ENCODE data around the gene TOMM6.

Gene TOMM6

DNA sequence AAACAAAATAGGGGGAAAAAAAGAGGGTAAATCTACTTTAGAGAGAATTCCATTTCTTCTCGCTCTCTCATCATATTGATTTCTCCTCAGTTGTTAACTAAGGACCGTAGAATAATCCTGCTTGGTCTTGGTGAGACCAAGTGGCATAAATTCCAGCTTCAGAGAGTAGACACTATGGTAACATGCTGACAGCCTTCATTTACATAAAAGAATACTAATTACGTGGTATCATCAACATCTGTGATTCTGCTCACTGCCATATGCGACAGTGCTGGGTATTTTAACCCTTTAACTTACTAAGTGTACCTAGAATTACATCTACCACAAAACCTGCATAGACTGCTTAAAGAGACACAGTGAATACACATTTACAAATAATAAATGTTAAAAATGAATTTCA lies 27.1 kb downstream of the TOMM6 start:
- no peaks in the 10 kb centered on the region for H3K4me1 ChIP-seq (ENCODE audit: control insufficient read depth, insufficient read depth, low read length)
- H3K9ac ChIP-seq (ENCODE audit: low read length) = no peak overlapping the region
- no peak overlapping the region for H3K4me3 ChIP-seq (ENCODE audit: low read length)
- no peaks in the 10 kb centered on the region for H3K27me3 ChIP-seq (replicated peaks; ENCODE audit: control insufficient read depth, insufficient read depth, low read length)
- H3K9me3 ChIP-seq (ENCODE audit: control insufficient read depth, low read length) = no peaks in the 10 kb centered on the region
- H3K36me3 ChIP-seq (ENCODE audit: control insufficient read depth, insufficient read depth, low read length, severe bottlenecking) = no peaks in the 10 kb centered on the region
- DNase-seq (ENCODE audit: low read depth) = no peak

DNA sequence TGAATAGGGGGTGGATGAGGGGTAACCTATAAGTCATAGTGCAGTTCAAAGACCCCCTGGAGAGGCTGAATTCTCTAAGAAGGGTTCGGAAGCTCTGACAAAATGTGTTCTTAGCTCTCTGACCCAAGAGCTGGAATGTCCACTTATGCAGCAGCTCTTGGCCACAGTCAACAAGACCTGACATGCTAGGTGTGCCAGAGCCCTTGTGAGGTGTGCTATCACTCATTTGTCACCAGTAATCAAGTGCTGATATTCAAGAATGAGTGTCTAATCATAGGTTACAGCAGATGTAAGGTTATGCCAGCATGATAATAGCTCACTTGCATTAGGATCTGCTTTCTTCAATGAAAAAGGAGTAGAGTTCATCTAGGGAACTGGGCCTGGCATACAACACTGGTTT lies 28.1 kb downstream of the TOMM6 start:
- Histone ChIP-seq H3K4me3 (ENCODE audit: low read length) (no peak overlapping the region), H3K27me3 (replicated peaks; ENCODE audit: control insufficient read depth, insufficient read depth, low read length) (no peaks in the 10 kb centered on the region), H3K36me3 (ENCODE audit: control insufficient read depth, insufficient read depth, low read length, severe bottlenecking) (no peaks in the 10 kb centered on the region), H3K4me1 (ENCODE audit: control insufficient read depth, insufficient read depth, low read length) (no peaks in the 10 kb centered on the region), H3K9me3 (ENCODE audit: control insufficient read depth, low read length) (no peaks in the 10 kb centered on the region), H3K9ac (ENCODE audit: low read length) (no peak overlapping the region)
- DNase-seq (ENCODE audit: low read depth) = no peak

DNA sequence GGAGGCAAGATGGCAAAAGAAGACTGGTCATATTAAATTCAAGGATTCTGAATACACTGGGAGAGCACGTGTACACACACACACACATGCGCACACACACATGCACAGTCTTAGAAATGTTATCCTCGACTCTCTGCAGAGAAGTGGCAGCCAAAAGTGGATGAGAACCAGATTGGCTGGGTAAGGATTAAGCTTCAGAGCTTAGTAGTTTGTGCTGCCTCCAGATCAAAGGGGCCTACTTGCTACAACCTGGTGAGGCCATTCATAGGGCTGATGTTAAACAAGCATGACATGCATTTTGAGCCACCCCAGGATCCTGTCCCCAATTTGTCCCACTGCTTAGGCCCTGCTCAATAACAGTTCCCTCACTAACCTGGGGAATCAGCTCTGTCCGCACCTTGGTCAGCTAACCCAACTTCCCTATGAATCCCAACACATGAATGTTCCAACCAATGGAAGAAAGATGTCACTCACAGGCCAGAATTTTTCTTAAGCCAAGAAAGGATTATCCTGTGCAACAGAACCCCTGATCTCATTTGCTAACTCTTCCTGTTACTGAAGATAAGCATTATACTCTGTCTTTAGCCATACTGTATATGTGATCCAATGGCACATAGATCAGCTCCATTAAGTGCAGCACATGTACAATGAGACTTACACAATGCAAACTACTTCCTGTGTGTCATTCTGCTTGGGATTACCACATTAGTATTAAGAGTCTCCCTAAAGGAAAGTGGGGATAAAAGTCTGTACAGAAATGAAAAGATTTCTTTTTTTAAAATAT lies 31.0 kb downstream of the TOMM6 start:
- no peak for DNase-seq (ENCODE audit: low read depth)
- Histone ChIP-seq H3K4me1 (ENCODE audit: control insufficient read depth, insufficient read depth, low read length) (no peaks in the 10 kb centered on the region), H3K36me3 (ENCODE audit: control insufficient read depth, insufficient read depth, low read length, severe bottlenecking) (no peaks in the 10 kb centered on the region), H3K9me3 (ENCODE audit: control insufficient read depth, low read length) (no peaks in the 10 kb centered on the region), H3K4me3 (ENCODE audit: low read length) (no peak overlapping the region), H3K9ac (ENCODE audit: low read length) (no peak overlapping the region), H3K27me3 (replicated peaks; ENCODE audit: control insufficient read depth, insufficient read depth, low read length) (no peaks in the 10 kb centered on the region)

- DNase-seq (ENCODE audit: low read depth) = no peak
- Histone ChIP-seq H3K4me1 (ENCODE audit: control insufficient read depth, insufficient read depth, low read length) (no peaks in the 10 kb centered on the region), H3K36me3 (ENCODE audit: control insufficient read depth, insufficient read depth, low read length, severe bottlenecking) (peaks cover 5% of the 10 kb centered on the region), H3K27me3 (replicated peaks; ENCODE audit: control insufficient read depth, insufficient read depth, low read length) (no peaks in the 10 kb centered on the region), H3K9me3 (ENCODE audit: control insufficient read depth, low read length) (no peaks in the 10 kb centered on the region), H3K9ac (ENCODE audit: low read length) (no peak overlapping the region), H3K4me3 (ENCODE audit: low read length) (no peak overlapping the region)
These were observed 33.8 kb downstream of the TOMM6 start for GRCh38 chr6:41821266-41821665.

DNA sequence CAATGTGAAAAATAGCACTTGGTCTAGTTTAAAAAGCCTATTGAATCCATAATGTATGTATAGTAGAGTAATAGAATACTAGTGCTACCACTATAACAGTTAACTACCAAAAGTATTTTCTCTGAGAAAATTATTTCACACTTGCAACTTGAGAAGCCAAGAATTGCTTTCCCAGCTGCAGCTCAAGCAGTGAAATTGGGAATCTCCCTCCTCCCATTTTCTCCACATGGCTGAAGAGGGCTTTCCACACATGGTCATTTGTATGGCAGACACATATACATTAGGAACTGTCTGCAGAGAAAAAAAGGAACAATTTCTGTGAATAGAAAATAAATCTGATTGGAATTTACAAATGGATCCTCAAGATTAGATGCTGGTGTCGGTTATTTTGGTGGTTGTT lies 34.5 kb downstream of the TOMM6 start:
- no peak for DNase-seq (ENCODE audit: low read depth)
- Histone ChIP-seq H3K27me3 (replicated peaks; ENCODE audit: control insufficient read depth, insufficient read depth, low read length) (no peaks in the 10 kb centered on the region), H3K4me3 (ENCODE audit: low read length) (no peak overlapping the region), H3K9ac (ENCODE audit: low read length) (no peak overlapping the region), H3K4me1 (ENCODE audit: control insufficient read depth, insufficient read depth, low read length) (no peaks in the 10 kb centered on the region), H3K36me3 (ENCODE audit: control insufficient read depth, insufficient read depth, low read length, severe bottlenecking) (peaks cover 5% of the 10 kb centered on the region), H3K9me3 (ENCODE audit: control insufficient read depth, low read length) (no peaks in the 10 kb centered on the region)

- no peak overlapping the region for H3K4me3 ChIP-seq (ENCODE audit: low read length)
These were observed 35.7 kb downstream of the TOMM6 start for GRCh38 chr6:41823178-41823577.

DNA sequence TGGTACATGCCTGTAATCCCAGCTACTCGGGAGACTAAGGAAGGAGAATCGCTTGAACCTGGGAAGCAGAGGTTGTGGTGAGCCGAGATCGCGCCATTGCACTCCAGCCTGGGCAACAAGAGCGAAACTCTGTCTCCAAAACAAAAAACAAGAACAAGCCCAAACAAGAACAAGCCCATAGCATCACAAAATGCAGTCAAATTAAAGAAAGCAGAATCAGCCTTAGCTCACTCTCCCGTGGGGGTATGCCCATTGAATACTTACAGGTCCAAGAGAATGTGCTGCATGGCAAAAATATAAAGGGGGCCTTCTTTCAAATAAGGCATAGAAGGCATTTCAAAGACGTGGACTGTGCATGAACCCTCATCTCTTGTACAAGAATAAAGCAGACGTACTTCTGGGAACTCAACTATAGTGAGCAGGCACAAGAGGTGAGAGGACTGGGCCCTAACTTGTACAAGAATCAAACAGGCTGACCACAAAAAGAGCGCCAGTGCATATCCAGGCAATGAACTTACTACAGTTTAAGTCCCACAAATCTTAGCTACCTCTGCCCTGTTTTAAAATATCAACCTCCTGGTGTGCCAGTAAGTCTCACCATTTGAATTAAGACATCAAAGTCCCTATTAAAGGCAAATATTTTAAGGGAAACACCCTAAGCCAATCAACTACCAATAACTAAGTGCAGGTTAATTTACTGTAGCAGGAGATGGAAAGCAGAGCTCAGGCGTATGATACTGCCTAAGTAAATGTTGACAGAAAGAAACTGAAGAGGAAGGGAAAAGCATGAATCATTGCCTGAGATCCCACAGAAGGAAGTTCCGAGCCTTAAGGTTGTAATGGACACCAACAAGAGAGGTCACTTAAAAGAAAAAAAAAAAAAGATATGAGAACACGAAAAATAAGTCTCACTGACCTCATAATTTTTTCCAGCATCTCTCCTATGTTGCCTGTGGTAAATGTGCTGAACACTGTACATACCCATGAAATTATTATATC lies 37.4 kb downstream of the TOMM6 start:
- Histone ChIP-seq H3K9ac (ENCODE audit: low read length) (no peak overlapping the region), H3K4me3 (ENCODE audit: low read length) (no peak overlapping the region), H3K4me1 (ENCODE audit: control insufficient read depth, insufficient read depth, low read length) (no peaks in the 10 kb centered on the region), H3K36me3 (ENCODE audit: control insufficient read depth, insufficient read depth, low read length, severe bottlenecking) (peaks cover 5% of the 10 kb centered on the region), H3K27me3 (replicated peaks; ENCODE audit: control insufficient read depth, insufficient read depth, low read length) (no peaks in the 10 kb centered on the region), H3K9me3 (ENCODE audit: control insufficient read depth, low read length) (no peaks in the 10 kb centered on the region)
- DNase-seq (ENCODE audit: low read depth) = no peak

More at GRCh38 chr6:41823178-41823577, 35.7 kb downstream of the TOMM6 start:
- Histone ChIP-seq H3K9me3 (ENCODE audit: control insufficient read depth, low read length) (no peaks in the 10 kb centered on the region), H3K36me3 (ENCODE audit: control insufficient read depth, insufficient read depth, low read length, severe bottlenecking) (peaks cover 5% of the 10 kb centered on the region), H3K4me1 (ENCODE audit: control insufficient read depth, insufficient read depth, low read length) (no peaks in the 10 kb centered on the region), H3K9ac (ENCODE audit: low read length) (no peak overlapping the region), H3K27me3 (replicated peaks; ENCODE audit: control insufficient read depth, insufficient read depth, low read length) (no peaks in the 10 kb centered on the region)
- DNase-seq (ENCODE audit: low read depth) = no peak

DNA sequence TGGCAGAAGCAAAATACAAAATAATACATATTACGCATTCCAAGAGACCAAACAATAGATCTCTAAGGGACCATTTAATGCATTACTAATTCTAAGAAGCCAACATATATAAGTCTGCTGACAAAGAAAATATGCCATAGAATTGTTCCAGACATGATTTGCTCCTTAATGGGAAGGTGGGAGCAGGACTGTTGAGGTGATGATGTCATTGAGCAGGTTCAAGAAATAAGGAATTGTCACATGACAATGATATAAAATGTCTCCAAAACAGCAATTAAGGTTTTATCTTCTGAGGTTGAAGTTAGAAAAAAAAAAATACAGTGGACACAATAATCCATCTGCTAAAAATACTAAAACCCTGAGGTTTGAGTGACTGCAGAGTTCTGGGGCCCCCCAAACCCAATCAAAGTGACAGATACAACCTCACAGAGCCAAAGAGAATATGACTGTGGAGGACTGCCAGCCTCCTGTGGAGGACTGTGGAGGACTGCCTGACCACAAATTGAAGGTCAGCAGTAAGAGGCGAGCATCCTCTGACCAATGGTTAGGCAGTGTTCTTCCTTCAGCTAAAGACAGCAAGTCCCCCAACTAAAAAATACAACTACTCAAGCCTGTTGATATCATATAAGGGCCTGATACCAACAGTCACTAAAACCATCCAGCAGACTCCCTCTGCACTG lies 39.0 kb downstream of the TOMM6 start:
- Histone ChIP-seq H3K27me3 (replicated peaks; ENCODE audit: control insufficient read depth, insufficient read depth, low read length) (no peaks in the 10 kb centered on the region), H3K36me3 (ENCODE audit: control insufficient read depth, insufficient read depth, low read length, severe bottlenecking) (peaks cover 5% of the 10 kb centered on the region), H3K4me3 (ENCODE audit: low read length) (no peak overlapping the region), H3K9me3 (ENCODE audit: control insufficient read depth, low read length) (no peaks in the 10 kb centered on the region), H3K4me1 (ENCODE audit: control insufficient read depth, insufficient read depth, low read length) (no peaks in the 10 kb centered on the region), H3K9ac (ENCODE audit: low read length) (no peak overlapping the region)
- DNase-seq (ENCODE audit: low read depth) = no peak

DNA sequence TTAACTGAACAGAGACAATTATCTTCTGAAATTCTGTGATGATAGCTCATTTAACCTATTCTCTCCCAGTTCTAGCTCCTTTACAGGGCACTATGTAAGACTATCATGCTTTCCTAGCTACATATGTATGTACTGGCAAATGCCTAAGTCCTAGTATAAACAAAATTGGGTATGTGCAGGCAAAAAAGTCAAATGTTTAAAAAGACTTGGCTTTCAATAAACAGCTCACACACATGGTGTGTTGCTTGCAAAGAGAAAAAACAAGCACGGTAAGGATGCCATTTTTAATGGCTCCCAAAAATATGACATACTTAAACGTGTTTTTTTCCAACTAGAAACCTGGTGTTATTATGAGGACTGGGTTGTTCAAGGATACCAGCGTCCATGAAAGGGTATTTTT lies 44.8 kb downstream of the TOMM6 start:
- Histone ChIP-seq H3K9ac (ENCODE audit: low read length) (no peak overlapping the region), H3K9me3 (ENCODE audit: control insufficient read depth, low read length) (no peaks in the 10 kb centered on the region), H3K4me1 (ENCODE audit: control insufficient read depth, insufficient read depth, low read length) (peaks cover 4% of the 10 kb centered on the region), H3K27me3 (replicated peaks; ENCODE audit: control insufficient read depth, insufficient read depth, low read length) (no peaks in the 10 kb centered on the region), H3K4me3 (ENCODE audit: low read length) (no peak overlapping the region), H3K36me3 (ENCODE audit: control insufficient read depth, insufficient read depth, low read length, severe bottlenecking) (peaks cover 6% of the 10 kb centered on the region)
- DNase-seq (ENCODE audit: low read depth) = no peak

DNA sequence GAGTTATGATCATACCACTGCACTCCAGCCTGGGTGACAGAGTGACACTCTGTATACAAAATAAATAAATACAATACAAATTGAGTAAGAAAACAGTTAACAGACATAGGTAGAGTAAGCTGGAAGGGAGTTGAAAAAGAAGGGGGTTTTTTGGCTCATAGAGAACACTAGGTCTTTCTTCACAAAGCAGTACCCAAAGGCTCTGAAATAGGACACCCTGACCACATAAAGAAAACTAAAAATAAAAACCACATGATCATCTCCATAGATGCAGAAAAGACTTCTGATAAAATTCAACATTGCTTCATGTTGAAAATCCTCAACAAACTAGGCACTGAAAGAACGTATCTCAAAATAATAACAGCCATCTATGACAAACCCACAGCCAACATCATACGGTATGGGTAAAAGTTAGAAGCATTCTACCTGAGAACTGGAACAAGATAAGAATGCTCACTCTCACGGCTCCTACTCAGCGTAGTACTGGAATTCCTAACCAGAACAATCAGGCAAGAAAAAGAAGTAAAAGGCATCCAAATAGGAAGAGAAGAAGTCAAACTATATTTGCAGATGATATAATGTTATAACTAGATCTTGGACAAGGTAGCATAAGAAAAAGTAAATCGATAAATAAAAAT lies 48.6 kb downstream of the TOMM6 start:
- no peak overlapping the region for H3K4me3 ChIP-seq (ENCODE audit: low read length)
- DNase-seq (ENCODE audit: low read depth) = peak; percentile 71
- H3K27me3 ChIP-seq (replicated peaks; ENCODE audit: control insufficient read depth, insufficient read depth, low read length) = no peaks in the 10 kb centered on the region

More for the DNA sequence above, 48.6 kb downstream of the TOMM6 start:
- Histone ChIP-seq H3K9ac (ENCODE audit: low read length) (no peak overlapping the region), H3K36me3 (ENCODE audit: control insufficient read depth, insufficient read depth, low read length, severe bottlenecking) (peaks cover 6% of the 10 kb centered on the region), H3K4me1 (ENCODE audit: control insufficient read depth, insufficient read depth, low read length) (peaks cover 4% of the 10 kb centered on the region), H3K9me3 (ENCODE audit: control insufficient read depth, low read length) (no peaks in the 10 kb centered on the region)
